Measurements from ENCODE around the gene ABI3BP.

The ABI3BP gene

DNA sequence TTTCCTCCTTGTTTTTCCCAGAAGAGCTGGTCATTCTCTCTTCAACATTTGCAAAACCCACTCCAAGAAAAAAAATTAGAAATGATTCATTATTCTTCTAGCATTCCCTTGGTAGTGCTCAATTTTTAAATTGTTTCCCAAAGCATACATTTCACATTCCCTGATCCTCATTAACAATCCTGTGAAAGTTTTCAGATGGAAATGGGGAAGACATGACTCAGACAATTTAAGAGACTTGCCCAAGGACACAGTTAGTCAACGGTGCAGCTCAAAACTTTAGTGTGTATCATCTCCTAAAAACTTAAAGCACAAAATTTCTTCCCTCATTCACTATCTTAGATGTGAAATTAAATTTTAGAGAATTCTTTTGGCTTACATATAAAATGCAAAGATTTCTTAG lies 17.1 kb upstream of the ABI3BP start:
- no peak overlapping the region for H3K27ac ChIP-seq (ENCODE audit: low read length)

DNA sequence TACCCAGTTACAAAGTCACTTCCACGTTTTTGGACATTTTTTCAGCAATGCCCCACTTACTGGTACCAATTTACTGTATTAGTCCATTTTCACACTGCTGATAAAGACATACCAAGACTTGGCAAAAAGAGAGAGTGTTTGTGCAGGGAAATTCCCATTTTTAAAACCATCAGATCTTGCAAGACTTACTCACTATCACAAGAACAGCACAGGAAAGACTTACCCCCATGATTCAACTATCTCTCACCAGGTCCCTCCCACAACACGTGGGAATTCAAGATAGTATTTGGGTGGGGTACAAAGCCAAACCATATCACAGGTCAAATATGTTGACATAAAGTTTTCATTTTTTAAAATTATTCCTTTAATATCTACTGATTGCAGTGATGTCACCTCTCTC lies 16.2 kb upstream of the ABI3BP start:
- Histone ChIP-seq H3K4me2 (ENCODE audit: low read depth, low read length) (no peak overlapping the region), H2AFZ (ENCODE audit: low read length) (no peak overlapping the region), H3K9ac (ENCODE audit: low read length) (no peak overlapping the region), H3K27me3 (replicated peaks; ENCODE audit: insufficient read depth, low read length) (no peaks in the 10 kb centered on the region), H3F3A (ENCODE audit: insufficient read depth, low read length) (no peaks in the 10 kb centered on the region), H3K9me3 (replicated peaks; ENCODE audit: insufficient read depth, low read length) (no peaks in the 10 kb centered on the region), H4K20me1 (ENCODE audit: insufficient read depth, low read length) (no peaks in the 10 kb centered on the region), H3K9me2 (replicated peaks; ENCODE audit: insufficient read depth, low read length) (no peaks in the 10 kb centered on the region), H3K36me3 (replicated peaks; ENCODE audit: insufficient read depth, low read length) (no peaks in the 10 kb centered on the region), H3K27ac (ENCODE audit: low read length) (no peak overlapping the region), H3K79me2 (ENCODE audit: low read length) (no peaks in the 10 kb centered on the region), H3K4me1 (ENCODE audit: low read length) (no peaks in the 10 kb centered on the region), H3K4me3 (ENCODE audit: low read length) (no peak overlapping the region)
- no peak for DNase-seq
- TF ChIP-seq EZH2 (optimal IDR thresholded peaks at IDR 0.05; ENCODE audit: low read depth, low read length) (no peak), EZH2phosphoT487 (IDR thresholded peaks at IDR 0.05; ENCODE audit: low read length) (no peak)
- TF ChIP-seq, protein P1, sequence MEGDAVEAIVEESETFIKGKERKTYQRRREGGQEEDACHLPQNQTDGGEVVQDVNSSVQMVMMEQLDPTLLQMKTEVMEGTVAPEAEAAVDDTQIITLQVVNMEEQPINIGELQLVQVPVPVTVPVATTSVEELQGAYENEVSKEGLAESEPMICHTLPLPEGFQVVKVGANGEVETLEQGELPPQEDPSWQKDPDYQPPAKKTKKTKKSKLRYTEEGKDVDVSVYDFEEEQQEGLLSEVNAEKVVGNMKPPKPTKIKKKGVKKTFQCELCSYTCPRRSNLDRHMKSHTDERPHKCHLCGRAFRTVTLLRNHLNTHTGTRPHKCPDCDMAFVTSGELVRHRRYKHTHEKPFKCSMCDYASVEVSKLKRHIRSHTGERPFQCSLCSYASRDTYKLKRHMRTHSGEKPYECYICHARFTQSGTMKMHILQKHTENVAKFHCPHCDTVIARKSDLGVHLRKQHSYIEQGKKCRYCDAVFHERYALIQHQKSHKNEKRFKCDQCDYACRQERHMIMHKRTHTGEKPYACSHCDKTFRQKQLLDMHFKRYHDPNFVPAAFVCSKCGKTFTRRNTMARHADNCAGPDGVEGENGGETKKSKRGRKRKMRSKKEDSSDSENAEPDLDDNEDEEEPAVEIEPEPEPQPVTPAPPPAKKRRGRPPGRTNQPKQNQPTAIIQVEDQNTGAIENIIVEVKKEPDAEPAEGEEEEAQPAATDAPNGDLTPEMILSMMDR (IDR thresholded peaks at IDR 0.05; ENCODE audit: low read length) = no peak

More for the DNA sequence above, 17.1 kb upstream of the ABI3BP start:
- no peaks in the 10 kb centered on the region for H3K9me3 ChIP-seq (replicated peaks; ENCODE audit: insufficient read depth, low read length)
- no peaks in the 10 kb centered on the region for H4K20me1 ChIP-seq (ENCODE audit: insufficient read depth, low read length)
- no peaks in the 10 kb centered on the region for H3K36me3 ChIP-seq (replicated peaks; ENCODE audit: insufficient read depth, low read length)
- no peak overlapping the region for H3K9ac ChIP-seq (ENCODE audit: low read length)
- H3K4me2 ChIP-seq (ENCODE audit: low read depth, low read length) = no peak overlapping the region
- H2AFZ ChIP-seq (ENCODE audit: low read length) = no peak overlapping the region
- no peaks in the 10 kb centered on the region for H3K9me2 ChIP-seq (replicated peaks; ENCODE audit: insufficient read depth, low read length)
- H3K27me3 ChIP-seq (replicated peaks; ENCODE audit: insufficient read depth, low read length) = no peaks in the 10 kb centered on the region
- DNase-seq = no peak
- H3F3A ChIP-seq (ENCODE audit: insufficient read depth, low read length) = no peaks in the 10 kb centered on the region
- TF ChIP-seq, protein P1 (IDR thresholded peaks at IDR 0.05; ENCODE audit: low read length) = no peak
- no peak for TF ChIP-seq EZH2phosphoT487 (IDR thresholded peaks at IDR 0.05; ENCODE audit: low read length)
- H3K4me1 ChIP-seq (ENCODE audit: low read length) = no peaks in the 10 kb centered on the region
- no peak overlapping the region for H3K4me3 ChIP-seq (ENCODE audit: low read length)
- H3K79me2 ChIP-seq (ENCODE audit: low read length) = no peaks in the 10 kb centered on the region

GRCh38 chr3:100999160-100999559 lies 5.9 kb upstream of the ABI3BP start:
- no peaks in the 10 kb centered on the region for H3K27me3 ChIP-seq (replicated peaks; ENCODE audit: insufficient read depth, low read length)
- H3K9me2 ChIP-seq (replicated peaks; ENCODE audit: insufficient read depth, low read length) = no peaks in the 10 kb centered on the region
- H3K9me3 ChIP-seq (replicated peaks; ENCODE audit: insufficient read depth, low read length) = no peaks in the 10 kb centered on the region
- H3K79me2 ChIP-seq (ENCODE audit: low read length) = no peaks in the 10 kb centered on the region
- no peak overlapping the region for H2AFZ ChIP-seq (ENCODE audit: low read length)
- no peaks in the 10 kb centered on the region for H3K36me3 ChIP-seq (replicated peaks; ENCODE audit: insufficient read depth, low read length)
- H3K27ac ChIP-seq (ENCODE audit: low read length) = no peak overlapping the region
- no peak overlapping the region for H3K4me2 ChIP-seq (ENCODE audit: low read depth, low read length)
- TF ChIP-seq, protein P1 (IDR thresholded peaks at IDR 0.05; ENCODE audit: low read length) = no peak
- TF ChIP-seq EZH2 (optimal IDR thresholded peaks at IDR 0.05; ENCODE audit: low read depth, low read length) = no peak
- no peak for TF ChIP-seq EZH2phosphoT487 (IDR thresholded peaks at IDR 0.05; ENCODE audit: low read length)
- no peaks in the 10 kb centered on the region for H3K4me1 ChIP-seq (ENCODE audit: low read length)
- DNase-seq = no peak
- no peak overlapping the region for H3K4me3 ChIP-seq (ENCODE audit: low read length)
- H3K9ac ChIP-seq (ENCODE audit: low read length) = no peak overlapping the region
- H3F3A ChIP-seq (ENCODE audit: insufficient read depth, low read length) = no peaks in the 10 kb centered on the region
- H4K20me1 ChIP-seq (ENCODE audit: insufficient read depth, low read length) = no peaks in the 10 kb centered on the region

Measured in MM.1S (cell line).